22Rv1 (cell line): ENCODE measurements around the gene CNPY3.

Experiments used
- H3K27ac ChIP-seq: fragments of 450-650 bp; 2 replicates; pipeline ENCODE4 v1.5.1; 2017
- CTCF ChIP-seq: fragments of 450-650 bp; IDR thresholded peaks from 2 replicates; pipeline ENCODE4 v1.5.1; 2017; ENCODE audit warnings: mild to moderate bottlenecking
- ZFX ChIP-seq: fragments of 450-650 bp; IDR thresholded peaks from 2 replicates; pipeline ENCODE4 v1.6.1; 2017; ENCODE audit warnings: antibody characterized with exemption, borderline replicate concordance

CNPY3 gene

GRCh38 chr6:42988486-42989020 lies 59.3 kb downstream of the CNPY3 start:
- TF ChIP-seq ZFX (no peak), CTCF (no peak)
- no peak overlapping the region for H3K27ac ChIP-seq
